ENCODE results near the gene CWC27. TPM values are rescaled to one million over a fixed set of nuclear protein-coding genes. Genes with fewer than 3 reads are reported as not detected.

Gene CWC27
- total RNA-seq, 1 donor from 2014 or later = 19.2 TPM

- no peaks in the 10 kb centered on the region for H3K4me1 ChIP-seq
- no peaks in the 10 kb centered on the region for H3K9me3 ChIP-seq
- H3K27me3 ChIP-seq = no peaks in the 10 kb centered on the region
- no peaks in the 10 kb centered on the region for H3K36me3 ChIP-seq
- intact Hi-C loops (cut with DNase I) = no loop called here
- TF ChIP-seq CTCF (IDR thresholded peaks at IDR 0.05) (no peak), POLR2AphosphoS5 (IDR thresholded peaks at IDR 0.05; ENCODE audit: insufficient read depth in 1 of 2, low read depth in 1 of 2) (no peak), POLR2A (IDR thresholded peaks at IDR 0.05) (no peak)
- H3K27ac ChIP-seq = no peak overlapping the region
- DNase-seq (ENCODE audit: extremely low spot score in 2 of 2) = no peak
- no peak overlapping the region for H3K4me3 ChIP-seq
Measured at GRCh38 chr5:65026816-65027548, 258.3 kb downstream of the CWC27 start.

GRCh38 chr5:65029178-65029577, 260.4 kb downstream of the CWC27 start:
- no peak for TF ChIP-seq POLR2A (IDR thresholded peaks at IDR 0.05)
- no peak for TF ChIP-seq POLR2AphosphoS5 (IDR thresholded peaks at IDR 0.05; ENCODE audit: insufficient read depth in 1 of 2, low read depth in 1 of 2)
- no peak for TF ChIP-seq CTCF (IDR thresholded peaks at IDR 0.05)
- no peak overlapping the region for H3K4me3 ChIP-seq
- no peak for DNase-seq (ENCODE audit: extremely low spot score in 2 of 2)
- H3K27ac ChIP-seq = no peak overlapping the region
- H3K9me3 ChIP-seq = no peaks in the 10 kb centered on the region
- intact Hi-C loops (cut with DNase I) = no loop called here
- no peaks in the 10 kb centered on the region for H3K4me1 ChIP-seq
- H3K27me3 ChIP-seq = no peaks in the 10 kb centered on the region
- H3K36me3 ChIP-seq = no peaks in the 10 kb centered on the region

GRCh38 chr5:65030056-65030455, 261.3 kb downstream of the CWC27 start:
- Histone ChIP-seq H3K9me3 (no peaks in the 10 kb centered on the region), H3K27me3 (no peaks in the 10 kb centered on the region), H3K4me3 (no peak overlapping the region), H3K27ac (no peak overlapping the region), H3K4me1 (peaks cover 6% of the 10 kb centered on the region), H3K36me3 (no peaks in the 10 kb centered on the region)
- no peak for TF ChIP-seq CTCF (IDR thresholded peaks at IDR 0.05)
- no peak for TF ChIP-seq POLR2AphosphoS5 (IDR thresholded peaks at IDR 0.05; ENCODE audit: insufficient read depth in 1 of 2, low read depth in 1 of 2)
- no peak for TF ChIP-seq POLR2A (IDR thresholded peaks at IDR 0.05)
- DNase-seq (ENCODE audit: extremely low spot score in 2 of 2) = no peak
- intact Hi-C loops (cut with DNase I) = no loop called here

- DNase-seq (ENCODE audit: extremely low spot score in 2 of 2) = no peak
- no peak overlapping the region for H3K27ac ChIP-seq
- intact Hi-C loops (cut with DNase I) = no loop called here
- H3K9me3 ChIP-seq = no peaks in the 10 kb centered on the region
- H3K36me3 ChIP-seq = no peaks in the 10 kb centered on the region
- H3K4me1 ChIP-seq = peaks cover 19% of the 10 kb centered on the region
- H3K27me3 ChIP-seq = no peaks in the 10 kb centered on the region
- H3K4me3 ChIP-seq = no peak overlapping the region
- TF ChIP-seq CTCF (IDR thresholded peaks at IDR 0.05) (no peak), POLR2AphosphoS5 (IDR thresholded peaks at IDR 0.05; ENCODE audit: insufficient read depth in 1 of 2, low read depth in 1 of 2) (no peak), POLR2A (IDR thresholded peaks at IDR 0.05) (no peak)
Measured at GRCh38 chr5:65032250-65032649, 263.5 kb downstream of the CWC27 start.

GRCh38 chr5:65034029-65034812, 265.5 kb downstream of the CWC27 start:
- Histone ChIP-seq H3K27ac (no peak overlapping the region), H3K4me1 (peaks cover 25% of the 10 kb centered on the region), H3K4me3 (no peak overlapping the region), H3K9me3 (no peaks in the 10 kb centered on the region), H3K27me3 (no peaks in the 10 kb centered on the region), H3K36me3 (no peaks in the 10 kb centered on the region)
- intact Hi-C loops (cut with DNase I) = no loop called here
- no peak for DNase-seq (ENCODE audit: extremely low spot score in 2 of 2)
- TF ChIP-seq POLR2AphosphoS5 (IDR thresholded peaks at IDR 0.05; ENCODE audit: insufficient read depth in 1 of 2, low read depth in 1 of 2) (no peak), CTCF (IDR thresholded peaks at IDR 0.05) (no peak)

All from vagina (tissue), 2 donors.